Central memory CD8-positive, alpha-beta T cell (primary cell): ENCODE results near the gene ZNF35.
A peak's percentile ranks its signal among the peaks of the same experiment; 100 is the strongest.

Source experiments
- ATAC-seq: fragments of 150-1000 bp; cut with Tn5 transposase; replicated peaks from 2 replicates; pipeline ENCODE4 v1.10.0; 2022; ENCODE audit warnings: mild to moderate bottlenecking, moderate FRiP score, moderate number of reproducible peaks; ENCODE audit not compliant: poor library complexity, severe bottlenecking; ENCODE audit errors: extremely low read depth
- DNase-seq, 2 donors: peaks; one replicate each; pipeline ENCODE4 v3.0.0; 2021; ENCODE audit warnings: low spot score in 2 of 2
- H3K27ac Mint-ChIP-seq: one replicate; pipeline ENCODE4 v1.8.0; 2022; ENCODE audit warnings: low read depth, mild to moderate bottlenecking, moderate library complexity, mixed read lengths
- H3K27me3 Mint-ChIP-seq: one replicate; pipeline ENCODE4 v1.8.0; 2022; ENCODE audit warnings: mixed read lengths
- H3K36me3 Mint-ChIP-seq: one replicate; pipeline ENCODE4 v1.8.0; 2022; ENCODE audit warnings: mild to moderate bottlenecking, moderate library complexity, mixed read lengths; ENCODE audit not compliant: insufficient read depth
- H3K4me1 Mint-ChIP-seq: one replicate; pipeline ENCODE4 v1.8.0; 2022; ENCODE audit warnings: mixed read lengths
- H3K4me3 Mint-ChIP-seq: one replicate; pipeline ENCODE4 v1.8.0; 2022; ENCODE audit warnings: mild to moderate bottlenecking, moderate library complexity, mixed read lengths
- H3K9me3 Mint-ChIP-seq: one replicate; pipeline ENCODE4 v1.8.0; 2022; ENCODE audit warnings: mixed read lengths

The ZNF35 gene

DNA sequence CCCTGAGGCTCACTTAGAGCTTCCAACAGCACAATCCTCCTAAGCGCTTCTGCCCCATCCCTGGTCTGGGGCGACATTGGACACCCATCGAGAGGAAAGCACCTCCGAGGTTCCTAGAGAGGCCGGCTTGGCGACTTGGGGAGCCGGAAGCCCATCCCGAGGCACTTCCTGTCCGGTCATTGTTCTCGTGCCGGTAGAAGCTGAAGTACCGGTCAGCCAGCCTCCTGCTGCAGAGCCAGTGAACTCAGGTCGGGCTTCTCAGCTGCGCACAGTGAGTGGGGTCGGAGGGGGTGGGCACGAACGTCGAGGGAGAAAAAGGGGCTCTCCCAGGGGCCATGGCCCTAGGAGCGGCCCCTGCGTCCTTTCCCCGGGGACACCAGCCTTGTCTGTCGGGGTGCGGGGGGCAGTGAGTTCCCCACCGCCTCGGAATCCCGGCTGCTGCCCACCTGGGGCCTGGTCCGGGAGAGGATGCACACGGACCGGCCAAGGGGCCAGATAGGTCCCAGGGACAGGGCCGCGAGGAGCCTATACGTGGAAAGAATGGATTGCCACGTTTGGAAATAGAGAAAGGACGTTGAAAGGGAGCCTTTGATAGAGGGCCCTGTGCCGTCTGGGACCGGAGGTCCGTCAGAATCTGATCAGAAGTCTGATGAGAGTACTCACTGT is at the start of gene ZNF35:
TSS of gene ZNF35 (plus strand) at position 169 of the 666 bp plus-strand sequence. CDS start 2,336 bp downstream, outside the sequence.
- Mint-ChIP-seq H3K27me3 (no peaks in the 10 kb centered on the region), H3K4me1 (peaks cover 16% of the 10 kb centered on the region), H3K36me3 (peaks cover 9% of the 10 kb centered on the region), H3K27ac (peak within 1 kb of the TSS; percentile 65), H3K9me3 (peaks cover under 1% of the 10 kb centered on the region), H3K4me3 (peak within 1 kb of the TSS; percentile 76)
- DNase-seq (peak in 1 of 2 donors; percentile 10), ATAC-seq (no peak)

- H3K4me3 Mint-ChIP-seq: no peak overlapping the region
- DNase-seq (no peak), ATAC-seq (no peak)
- peaks cover 6% of the 10 kb centered on the region for H3K9me3 Mint-ChIP-seq
- H3K4me1 Mint-ChIP-seq: no peaks in the 10 kb centered on the region
- H3K27ac Mint-ChIP-seq: no peak overlapping the region
- H3K36me3 Mint-ChIP-seq: no peaks in the 10 kb centered on the region
- peaks cover 9% of the 10 kb centered on the region for H3K27me3 Mint-ChIP-seq
Observed at GRCh38 chr3:44601749-44602148, 46.8 kb upstream of the ZNF35 start.

- Mint-ChIP-seq H3K27ac (no peak overlapping the region), H3K9me3 (no peaks in the 10 kb centered on the region), H3K4me3 (no peak overlapping the region), H3K4me1 (no peaks in the 10 kb centered on the region), H3K36me3 (no peaks in the 10 kb centered on the region), H3K27me3 (peaks cover 24% of the 10 kb centered on the region)
- DNase-seq: no peak
- no peak for ATAC-seq
Observed at GRCh38 chr3:44612678-44613077, 35.9 kb upstream of the ZNF35 start.

DNA sequence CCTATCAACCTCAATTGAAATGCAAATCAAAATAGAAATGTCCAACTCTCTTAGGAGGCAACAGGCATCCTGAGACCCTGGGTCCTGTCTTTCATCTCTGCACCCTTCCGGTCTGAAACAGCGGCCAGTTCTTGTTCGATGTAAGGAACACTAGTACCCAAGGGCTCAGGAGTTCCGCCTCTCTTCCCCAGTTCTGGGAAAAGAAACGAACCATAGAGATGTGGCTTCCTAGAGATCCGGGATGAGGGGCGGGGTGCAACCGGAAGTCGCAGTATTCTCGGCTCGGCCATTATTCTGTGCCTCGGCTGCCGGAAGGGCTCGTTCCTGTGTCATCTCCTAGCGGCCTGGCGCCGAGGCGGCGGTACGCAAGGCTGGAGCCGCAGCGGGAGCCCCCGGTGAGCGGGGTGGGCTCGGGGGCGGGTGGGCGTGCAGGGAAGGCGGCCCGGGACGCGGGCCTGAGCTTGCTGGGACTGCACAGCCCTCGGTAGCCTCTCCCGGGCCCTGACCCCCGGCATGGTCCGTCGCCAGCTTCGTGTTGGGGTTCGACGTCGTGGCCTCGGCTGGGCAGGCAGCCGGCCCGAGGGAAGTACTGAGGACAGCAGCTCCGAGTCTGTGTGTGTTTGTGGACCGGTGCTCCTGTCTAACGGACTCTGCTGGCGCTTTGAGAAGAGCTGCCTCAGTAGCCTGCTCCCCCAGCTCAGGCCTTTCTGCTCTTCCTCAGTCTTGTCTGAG is 23.6 kb upstream of the ZNF35 start, which contains the start of gene ZNF197:
TSS of gene ZNF197 (plus strand) at position 288 of the 732 bp plus-strand sequence. CDS start 4,119 bp downstream, outside the sequence.
- H3K27ac Mint-ChIP-seq: peak within 1 kb of the TSS; percentile 86
- H3K4me3 Mint-ChIP-seq: peak within 1 kb of the TSS; percentile 82
- ATAC-seq (peak; percentile 80), DNase-seq (peak in 1 of 2 donors; percentile 22)
- H3K4me1 Mint-ChIP-seq: peaks cover 33% of the 10 kb centered on the region
- peaks cover 2% of the 10 kb centered on the region for H3K36me3 Mint-ChIP-seq
- no peaks in the 10 kb centered on the region for H3K9me3 Mint-ChIP-seq
- no peaks in the 10 kb centered on the region for H3K27me3 Mint-ChIP-seq

- Mint-ChIP-seq H3K4me1 (peaks cover 41% of the 10 kb centered on the region), H3K27ac (no peak overlapping the region), H3K4me3 (no peak overlapping the region), H3K36me3 (peaks cover 8% of the 10 kb centered on the region), H3K9me3 (no peaks in the 10 kb centered on the region), H3K27me3 (no peaks in the 10 kb centered on the region)
- no peak for ATAC-seq
- DNase-seq: no peak
Observed at GRCh38 chr3:44628716-44629115, 19.8 kb upstream of the ZNF35 start.

DNA sequence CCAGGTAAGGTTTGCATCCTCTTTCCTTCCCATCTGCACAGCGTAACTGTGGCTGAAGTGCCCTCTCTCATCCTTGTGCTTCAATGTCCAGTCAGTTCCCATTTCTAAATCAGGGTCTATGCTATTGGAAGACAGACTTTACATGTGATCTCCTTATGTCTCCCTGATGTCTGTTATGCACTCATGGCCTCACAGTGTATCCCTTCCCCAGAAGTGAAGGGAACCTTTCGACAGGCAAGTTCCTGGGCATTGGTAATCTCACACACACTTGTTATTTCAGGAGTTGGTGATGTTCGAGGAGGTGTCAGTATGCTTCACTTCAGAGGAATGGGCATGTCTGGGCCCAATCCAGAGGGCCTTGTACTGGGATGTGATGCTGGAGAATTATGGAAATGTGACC is 16.3 kb upstream of the ZNF35 start:
- H3K27me3 Mint-ChIP-seq: no peaks in the 10 kb centered on the region
- H3K36me3 Mint-ChIP-seq: peaks cover 28% of the 10 kb centered on the region
- no peak for DNase-seq
- no peak overlapping the region for H3K4me3 Mint-ChIP-seq
- ATAC-seq: no peak
- H3K27ac Mint-ChIP-seq: no peak overlapping the region
- peaks cover 32% of the 10 kb centered on the region for H3K4me1 Mint-ChIP-seq
- peaks cover 7% of the 10 kb centered on the region for H3K9me3 Mint-ChIP-seq

DNA sequence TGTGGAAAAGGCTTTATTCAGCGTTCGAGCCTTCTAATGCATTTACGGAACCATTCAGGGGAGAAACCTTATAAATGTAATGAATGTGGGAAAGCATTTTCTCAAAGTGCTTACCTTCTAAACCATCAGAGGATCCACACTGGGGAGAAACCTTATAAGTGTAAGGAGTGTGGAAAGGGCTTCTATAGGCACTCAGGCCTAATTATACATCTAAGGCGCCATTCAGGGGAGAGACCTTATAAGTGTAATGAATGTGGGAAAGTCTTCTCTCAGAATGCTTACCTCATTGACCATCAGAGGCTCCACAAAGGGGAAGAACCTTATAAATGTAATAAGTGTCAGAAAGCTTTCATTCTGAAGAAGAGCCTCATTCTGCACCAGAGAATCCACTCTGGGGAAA is 6.2 kb upstream of the ZNF35 start:
- Mint-ChIP-seq H3K9me3 (peaks cover 21% of the 10 kb centered on the region), H3K27me3 (no peaks in the 10 kb centered on the region), H3K36me3 (peaks cover 29% of the 10 kb centered on the region), H3K27ac (no peak overlapping the region), H3K4me3 (no peak overlapping the region), H3K4me1 (peaks cover 6% of the 10 kb centered on the region)
- DNase-seq: no peak
- no peak for ATAC-seq

- no peak for DNase-seq
- H3K4me1 Mint-ChIP-seq: peaks cover 11% of the 10 kb centered on the region
- no peak for ATAC-seq
- H3K27me3 Mint-ChIP-seq: no peaks in the 10 kb centered on the region
- peaks cover 21% of the 10 kb centered on the region for H3K9me3 Mint-ChIP-seq
- H3K36me3 Mint-ChIP-seq: peaks cover 22% of the 10 kb centered on the region
- no peak overlapping the region for H3K27ac Mint-ChIP-seq
- H3K4me3 Mint-ChIP-seq: no peak overlapping the region
Observed at GRCh38 chr3:44643024-44643423, 5.5 kb upstream of the ZNF35 start.

- H3K4me3 Mint-ChIP-seq: peak overlapping the region; percentile 76
- ATAC-seq (no peak), DNase-seq (no peak)
- H3K36me3 Mint-ChIP-seq: peaks cover 9% of the 10 kb centered on the region
- H3K4me1 Mint-ChIP-seq: peaks cover 16% of the 10 kb centered on the region
- no peaks in the 10 kb centered on the region for H3K27me3 Mint-ChIP-seq
- H3K9me3 Mint-ChIP-seq: no peaks in the 10 kb centered on the region
- peak overlapping the region; percentile 65 for H3K27ac Mint-ChIP-seq
Observed at GRCh38 chr3:44647771-44648170, 761 bp upstream of the ZNF35 start.

- H3K4me1 Mint-ChIP-seq: peaks cover 16% of the 10 kb centered on the region
- ATAC-seq (no peak), DNase-seq (no peak)
- H3K27ac Mint-ChIP-seq: no peak overlapping the region
- H3K36me3 Mint-ChIP-seq: peaks cover 9% of the 10 kb centered on the region
- H3K9me3 Mint-ChIP-seq: peaks cover 6% of the 10 kb centered on the region
- H3K27me3 Mint-ChIP-seq: no peaks in the 10 kb centered on the region
- H3K4me3 Mint-ChIP-seq: no peak overlapping the region
Observed at GRCh38 chr3:44649709-44650108, 1.2 kb downstream of the ZNF35 start.

GRCh38 chr3:44654039-44654438 is 5.5 kb downstream of the ZNF35 start:
- Mint-ChIP-seq H3K9me3 (peaks cover 27% of the 10 kb centered on the region), H3K36me3 (peaks cover 23% of the 10 kb centered on the region), H3K4me1 (peaks cover 3% of the 10 kb centered on the region), H3K27me3 (no peaks in the 10 kb centered on the region), H3K27ac (no peak overlapping the region), H3K4me3 (no peak overlapping the region)
- DNase-seq (no peak), ATAC-seq (no peak)

- no peak overlapping the region for H3K4me3 Mint-ChIP-seq
- no peaks in the 10 kb centered on the region for H3K4me1 Mint-ChIP-seq
- ATAC-seq (no peak), DNase-seq (no peak)
- H3K27me3 Mint-ChIP-seq: no peaks in the 10 kb centered on the region
- H3K9me3 Mint-ChIP-seq: peaks cover 23% of the 10 kb centered on the region
- H3K36me3 Mint-ChIP-seq: peaks cover 19% of the 10 kb centered on the region
- H3K27ac Mint-ChIP-seq: no peak overlapping the region
Observed at GRCh38 chr3:44659015-44659414, 10.5 kb downstream of the ZNF35 start.

- no peak overlapping the region for H3K4me3 Mint-ChIP-seq
- peaks cover 19% of the 10 kb centered on the region for H3K36me3 Mint-ChIP-seq
- no peak overlapping the region for H3K27ac Mint-ChIP-seq
- peaks cover 3% of the 10 kb centered on the region for H3K4me1 Mint-ChIP-seq
- DNase-seq (no peak), ATAC-seq (no peak)
- no peaks in the 10 kb centered on the region for H3K27me3 Mint-ChIP-seq
- peaks cover 21% of the 10 kb centered on the region for H3K9me3 Mint-ChIP-seq
Observed at GRCh38 chr3:44659434-44659833, 10.9 kb downstream of the ZNF35 start.
